Measurements from ENCODE around the gene CTR9. TPM values are rescaled to one million over a fixed set of nuclear protein-coding genes. Genes with fewer than 3 reads are reported as not detected.

CTR9 gene
- total and polyA plus RNA-seq, 2 of the 13 experiments (the other 11 are each of a cell fraction or from before 2014, with no cell fraction given), result 6.6 to 22.1 TPM

GRCh38 chr11:10777393-10777793 lies 26.3 kb downstream of the CTR9 start (continued):
- TF ChIP-seq HNF4A (CRISPR knock-in tag; IDR thresholded peaks at IDR 0.05) (peak; percentile 82), BRCA1 (CRISPR knock-in tag; IDR thresholded peaks at IDR 0.05) (no peak), CSRNP2 (CRISPR knock-in tag; conservative IDR thresholded peaks at IDR 0.05; ENCODE audit: low read depth) (no peak), ZNF563 (CRISPR knock-in tag; IDR thresholded peaks at IDR 0.05) (no peak), ZNF337 (CRISPR knock-in tag; IDR thresholded peaks at IDR 0.05; ENCODE audit: borderline replicate concordance, low read depth) (no peak), ZBTB7B (CRISPR knock-in tag; IDR thresholded peaks at IDR 0.05) (no peak), ZSCAN22 (CRISPR knock-in tag; IDR thresholded peaks at IDR 0.05) (no peak), ZBTB49 (CRISPR knock-in tag; IDR thresholded peaks at IDR 0.05; ENCODE audit: borderline replicate concordance) (no peak), PBX2 (CRISPR knock-in tag; IDR thresholded peaks at IDR 0.05) (no peak), RBFOX2 (IDR thresholded peaks at IDR 0.05; ENCODE audit: low read depth, low read length) (no peak), DMTF1 (CRISPR knock-in tag; IDR thresholded peaks at IDR 0.05) (no peak), SMAD1 (CRISPR knock-in tag; IDR thresholded peaks at IDR 0.05; ENCODE audit: borderline replicate concordance, low read depth) (no peak), NPAS2 (CRISPR knock-in tag; IDR thresholded peaks at IDR 0.05; ENCODE audit: borderline replicate concordance) (no peak), ZNF740 (CRISPR knock-in tag; IDR thresholded peaks at IDR 0.05) (no peak), ZFP37 (CRISPR knock-in tag; IDR thresholded peaks at IDR 0.05; ENCODE audit: borderline replicate concordance) (no peak), ZBTB33 (CRISPR knock-in tag; IDR thresholded peaks at IDR 0.05) (no peak), MIER3 (CRISPR knock-in tag; IDR thresholded peaks at IDR 0.05; ENCODE audit: borderline replicate concordance) (no peak), DDIT3 (CRISPR knock-in tag; IDR thresholded peaks at IDR 0.05) (no peak), ZNF124 (CRISPR knock-in tag; IDR thresholded peaks at IDR 0.05) (no peak), ETV6 (CRISPR knock-in tag; conservative IDR thresholded peaks at IDR 0.05) (no peak), FOXA3 (CRISPR knock-in tag; IDR thresholded peaks at IDR 0.05) (peak; percentile 47; the same call in 1 of the 2 replicates), ZNF672 (CRISPR knock-in tag; IDR thresholded peaks at IDR 0.05) (no peak)

Data from HepG2 (cell line).